A549 (cell line): ENCODE data around the gene PDGFD. TPM values are rescaled to one million over a fixed set of nuclear protein-coding genes. Genes with fewer than 3 reads are reported as not detected.

Experiments
- ATAC-seq, 2 experiments: fragments of 200-7000 bp in 1 of 2; fragments of >200 bp in 1 of 2; cut with Nextera tagmentation in 1 of 2; cut with Tn5 transposase in 1 of 2; 3 replicates each; pipeline versions ENCODE4 v1.8.0 to v1.9.1; 2018 to 2020; ENCODE audit warnings: mild to moderate bottlenecking in 1 of 2, moderate library complexity in 1 of 2
- CTCF ChIA-PET: fragments of 300-600 bp; sonication (Branson Sonifier 250); formaldehyde crosslinking; extraction: SDS; loops from one replicate; lab custom pipeline; 2021; ENCODE audit warnings: antibody characterized with exemption, inconsistent platforms; lab: Yijun Ruan, JAX
- POLR2A ChIA-PET: fragments of 350-600 bp; formaldehyde crosslinking; extraction: SDS; loops from one replicate; lab custom pipeline; 2021; ENCODE audit warnings: antibody characterized with exemption, inconsistent platforms; lab: Yijun Ruan, JAX
- DNase-seq, 2 experiments: peaks; one replicate each; pipeline versions ENCODE4 v3.0.0 to v3.0.0-alpha.2; 2011 to 2016; ENCODE audit warnings: low read depth in 1 of 2, low spot score in 1 of 2
- FAIRE-seq: peaks from 2 replicates; lab custom pipeline; 2011; peaks lifted over from hg19 to GRCh38; lab: Jason Lieb, UNC
- H3K27ac ChIP-seq, 2 experiments: fragments of >200 bp; sonication (Bioruptor Twin); formaldehyde crosslinking; 3 replicates each; pipeline ENCODE4 v1.5.1; 2016 to 2017
- H3K4me1 ChIP-seq: fragments of >200 bp; sonication (Bioruptor Twin); formaldehyde crosslinking; 3 replicates; pipeline ENCODE4 v1.6.1; 2016
- H3K4me2 ChIP-seq: fragments of >200 bp; sonication (Bioruptor Twin); formaldehyde crosslinking; 3 replicates; pipeline ENCODE4 v1.6.1; 2016
- H3K4me3 ChIP-seq: fragments of >200 bp; sonication (Bioruptor Twin); formaldehyde crosslinking; 3 replicates; pipeline ENCODE4 v1.5.1; 2016
- H3K9me3 ChIP-seq: fragments of >200 bp; sonication (Bioruptor Twin); formaldehyde crosslinking; 3 replicates; pipeline ENCODE4 v1.6.1; 2016
- CBX2 ChIP-seq: fragments of 200-600 bp; sonication (generic); IDR thresholded peaks from 2 replicates; pipeline ENCODE4 v1.6.1; 2016; ENCODE audit warnings: low read depth, mild to moderate bottlenecking, borderline replicate concordance
- CEBPB ChIP-seq, 2 experiments: fragments of >200 bp in 1 of 2; sonication (Bioruptor Twin) in 1 of 2; formaldehyde crosslinking in 1 of 2; IDR thresholded peaks; 2 replicates each; pipeline ENCODE4 v1.6.1; 2012 to 2016
- CHD2 ChIP-seq: fragments of 150-350 bp; IDR thresholded peaks from 2 replicates; pipeline ENCODE4 v1.6.1; 2014; ENCODE audit warnings: low read length; ENCODE audit not compliant: partially characterized antibody
- EHF ChIP-seq: fragments of 250-450 bp; sonication (Bioruptor Pico); IDR thresholded peaks from 2 replicates; pipeline ENCODE4 v1.5.0; 2020; ENCODE audit warnings: mild to moderate bottlenecking
- FOSB ChIP-seq: fragments of 250-450 bp; sonication (Bioruptor Pico); IDR thresholded peaks from 2 replicates; pipeline ENCODE4 v1.5.0; 2020; ENCODE audit warnings: mild to moderate bottlenecking, moderate library complexity
- HEYL ChIP-seq: fragments of 250-450 bp; sonication (Bioruptor Pico); IDR thresholded peaks from 2 replicates; pipeline ENCODE4 v1.8.0; 2021; ENCODE audit warnings: mild to moderate bottlenecking, moderate library complexity
- HOXA7 ChIP-seq: fragments of 250-450 bp; sonication (Bioruptor Pico); IDR thresholded peaks from 2 replicates; pipeline ENCODE4 v1.5.0; 2020; ENCODE audit warnings: mild to moderate bottlenecking, moderate library complexity
- HOXB5 ChIP-seq: fragments of 250-450 bp; sonication (Bioruptor Pico); IDR thresholded peaks from 2 replicates; pipeline ENCODE4 v1.5.0; 2020; ENCODE audit warnings: mild to moderate bottlenecking, moderate library complexity
- JUNB ChIP-seq: fragments of >200 bp; sonication (Bioruptor Twin); formaldehyde crosslinking; IDR thresholded peaks from 2 replicates; pipeline ENCODE4 v1.6.1; 2016
- KDM5A ChIP-seq: fragments of 200-600 bp; sonication (generic); IDR thresholded peaks from 2 replicates; pipeline ENCODE4 v1.6.1; 2016; ENCODE audit warnings: antibody characterized with exemption, mild to moderate bottlenecking
- MAZ ChIP-seq: fragments of 150-350 bp; IDR thresholded peaks from 2 replicates; pipeline ENCODE4 v1.6.1; 2014; ENCODE audit warnings: antibody characterized with exemption, low read depth, low read length, borderline replicate concordance
- MYC ChIP-seq: IDR thresholded peaks from 2 replicates; pipeline ENCODE4 v1.6.1; 2012; ENCODE audit warnings: mild to moderate bottlenecking, inconsistent platforms, low read length, improper control_type of control experiment, borderline replicate concordance
- NR3C1 ChIP-seq: fragments of >200 bp; sonication (Bioruptor Twin); formaldehyde crosslinking; IDR thresholded peaks from 3 replicates; pipeline ENCODE4 v1.6.1; 2017
- PHF8 ChIP-seq: fragments of 200-600 bp; sonication (generic); IDR thresholded peaks from 2 replicates; pipeline ENCODE4 v1.6.1; 2016; ENCODE audit warnings: low read depth, mild to moderate bottlenecking, antibody characterized with exemption, moderate library complexity, borderline replicate concordance
- POLR2A ChIP-seq: IDR thresholded peaks from 2 replicates; pipeline ENCODE4 v1.6.1; 2012; ENCODE audit warnings: mild to moderate bottlenecking, low read length
- POLR2AphosphoS2 ChIP-seq: conservative IDR thresholded peaks from 2 replicates; pipeline ENCODE4 v1.6.1; 2012; ENCODE audit warnings: low read length, improper control_type of control experiment, inconsistent platforms
- RAD21 ChIP-seq, 2 experiments: fragments of >200 bp in 1 of 2; sonication (Bioruptor Twin) in 1 of 2; formaldehyde crosslinking in 1 of 2; IDR thresholded peaks in 1 of 2; conservative IDR thresholded peaks in 1 of 2; 2 replicates in 1 of 2; 3 replicates in 1 of 2; pipeline ENCODE4 v1.6.1; 2012 to 2018; ENCODE audit warnings: inconsistent platforms in 1 of 2
- RFX5 ChIP-seq: fragments of 450-650 bp; IDR thresholded peaks from 2 replicates; pipeline ENCODE4 v1.7.1; 2014; ENCODE audit warnings: antibody characterized with exemption, mild to moderate bottlenecking, moderate library complexity
- RNF2 ChIP-seq: fragments of 200-600 bp; sonication (generic); IDR thresholded peaks from 2 replicates; pipeline ENCODE4 v1.6.1; 2016; ENCODE audit warnings: low read depth, mild to moderate bottlenecking, antibody characterized with exemption, moderate library complexity, borderline replicate concordance
- SMC3 ChIP-seq: fragments of >200 bp; sonication (Bioruptor Twin); formaldehyde crosslinking; IDR thresholded peaks from 3 replicates; pipeline ENCODE4 v1.6.1; 2018; ENCODE audit warnings: inconsistent platforms
- TFCP2L1 ChIP-seq: fragments of 250-450 bp; sonication (Bioruptor Pico); IDR thresholded peaks from 2 replicates; pipeline ENCODE4 v1.5.0; 2021; ENCODE audit warnings: mild to moderate bottlenecking
- TP53 ChIP-seq: fragments of 250-450 bp; sonication (Bioruptor Pico); IDR thresholded peaks from 2 replicates; pipeline ENCODE4 v1.5.0; 2021; ENCODE audit warnings: mild to moderate bottlenecking, moderate library complexity
- ZNF302 ChIP-seq: fragments of 250-450 bp; sonication (Bioruptor Pico); IDR thresholded peaks from 2 replicates; pipeline ENCODE4 v1.9.0; 2021; ENCODE audit warnings: inconsistent platforms, mild to moderate bottlenecking, moderate library complexity
- ZSCAN20 ChIP-seq: fragments of 250-450 bp; sonication (Bioruptor Pico); IDR thresholded peaks from 2 replicates; pipeline ENCODE4 v1.8.0; 2022; ENCODE audit warnings: mild to moderate bottlenecking, moderate library complexity
- WGBS: methylation state at CpG from one replicate; pipeline ENCODE4 v1.1.6; 2017; ENCODE audit errors: missing lambda C conversion rate; 5-methylcytosine and 5-hydroxymethylcytosine counted together
- polyA plus RNA-seq, 4 experiments: library from polyadenylated mRNA; depleted of rRNA in 3 of 4; stranded (reverse); fragments of >200 nt; fragmentation: RNase III in 1 of 4; extraction: RNeasy Plus Mini Kit Qiagen cat#74134 plus additional on column Dnase treatment in 1 of 4; gene quantifications; 2 replicates in 3 of 4; 3 replicates in 1 of 4; pipeline ENCODE4 v1.2.3, GENCODE V29; 2011 to 2017
- TF ChIP-seq, protein P1 (sequence below): IDR thresholded peaks from 2 replicates; pipeline ENCODE4 v1.6.1; 2012
- TF ChIP-seq, protein P2 (sequence below): IDR thresholded peaks from 2 replicates; pipeline ENCODE4 v1.6.1; 2012
- TF ChIP-seq, protein P3 (sequence below): fragments of 200-600 bp; sonication (generic); IDR thresholded peaks from 2 replicates; pipeline ENCODE4 v1.6.1; 2016; ENCODE audit warnings: antibody characterized with exemption, mild to moderate bottlenecking, moderate library complexity
- TF ChIP-seq, protein P4 (sequence below): fragments of >200 bp; sonication (Bioruptor Twin); formaldehyde crosslinking; IDR thresholded peaks from 3 replicates; pipeline ENCODE4 v1.5.1; 2016
- TF ChIP-seq, protein P5 (sequence below): fragments of 250-450 bp; sonication (Bioruptor Pico); IDR thresholded peaks from 2 replicates; pipeline ENCODE4 v1.5.0; 2020; ENCODE audit warnings: low read depth, mild to moderate bottlenecking, moderate library complexity
- TF ChIP-seq, protein P6 (sequence below): fragments of >200 bp; sonication (Bioruptor Twin); formaldehyde crosslinking; IDR thresholded peaks from 2 replicates; pipeline ENCODE4 v1.6.1; 2016
- TF ChIP-seq, protein P7 (sequence below): IDR thresholded peaks from 2 replicates; pipeline ENCODE4 v1.6.1; 2012; ENCODE audit warnings: low read depth, borderline replicate concordance

PDGFD gene
- polyA plus RNA-seq, 2 of the 4 experiments (the other 2 are of a cell fraction) = 11.1 to 29.7 TPM

DNA sequence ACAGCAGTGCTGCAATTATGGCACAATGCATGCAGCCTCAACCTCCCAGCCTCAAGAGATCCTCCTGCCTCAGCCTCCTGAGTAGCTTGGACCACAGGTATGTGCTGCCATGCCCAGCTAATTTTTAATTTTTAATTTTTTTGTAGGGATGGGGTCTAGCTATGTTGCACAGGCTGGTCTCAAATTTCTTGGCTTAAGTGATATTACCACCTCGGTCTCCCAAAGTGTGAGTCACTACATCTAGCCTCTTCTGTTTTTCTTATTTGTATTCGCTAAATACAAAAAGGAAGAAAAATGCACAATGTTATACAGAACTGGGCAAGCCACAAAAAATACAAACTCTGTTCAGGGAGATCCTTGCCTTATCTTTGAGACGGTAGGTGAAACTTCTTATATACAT lies 65.4 kb downstream of the PDGFD start:
- ChIA-PET POLR2A (no interaction called here), CTCF (interaction anchor here (0.7 kb wide), 1 partner anchor 1072 kb away, joined by 3 read pairs; no protein-coding TSS in a partner anchor)
- H3K27ac ChIP-seq = no peak overlapping the region
- FAIRE-seq = no peak
- no peak for DNase-seq
- H3K9me3 ChIP-seq = no peaks in the 10 kb centered on the region
- H3K4me2 ChIP-seq = 0 out of 3 replicates have a peak overlapping the region, but pooled peaks have one; percentile 6
- H3K4me3 ChIP-seq = no peak overlapping the region
- ATAC-seq = no peak
- TF ChIP-seq FOSB = no peak
- no peak for TF ChIP-seq ZSCAN20 (CRISPR knock-in tag)
- TF ChIP-seq NR3C1 = no peak
- TF ChIP-seq, protein P1, sequence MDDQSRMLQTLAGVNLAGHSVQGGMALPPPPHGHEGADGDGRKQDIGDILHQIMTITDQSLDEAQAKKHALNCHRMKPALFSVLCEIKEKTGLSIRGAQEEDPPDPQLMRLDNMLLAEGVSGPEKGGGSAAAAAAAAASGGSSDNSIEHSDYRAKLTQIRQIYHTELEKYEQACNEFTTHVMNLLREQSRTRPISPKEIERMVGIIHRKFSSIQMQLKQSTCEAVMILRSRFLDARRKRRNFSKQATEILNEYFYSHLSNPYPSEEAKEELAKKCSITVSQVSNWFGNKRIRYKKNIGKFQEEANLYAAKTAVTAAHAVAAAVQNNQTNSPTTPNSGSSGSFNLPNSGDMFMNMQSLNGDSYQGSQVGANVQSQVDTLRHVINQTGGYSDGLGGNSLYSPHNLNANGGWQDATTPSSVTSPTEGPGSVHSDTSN = no peak
- TF ChIP-seq KDM5A = no peak
- TF ChIP-seq MAZ = no peak
- no peak for TF ChIP-seq HOXA7
- TF ChIP-seq EHF = no peak
- no peak for TF ChIP-seq RAD21 (conservative IDR thresholded peaks at IDR 0.05 in 1 of 2, IDR thresholded peaks at IDR 0.05 in 1 of 2)
- TF ChIP-seq ZNF302 = no peak
- no peak for TF ChIP-seq CBX2
- TF ChIP-seq CHD2 = no peak
- TF ChIP-seq PHF8 = no peak
- TF ChIP-seq CEBPB (IDR thresholded peaks at IDR 0.05) = no peak
- TF ChIP-seq, protein P2, sequence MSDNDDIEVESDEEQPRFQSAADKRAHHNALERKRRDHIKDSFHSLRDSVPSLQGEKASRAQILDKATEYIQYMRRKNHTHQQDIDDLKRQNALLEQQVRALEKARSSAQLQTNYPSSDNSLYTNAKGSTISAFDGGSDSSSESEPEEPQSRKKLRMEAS = no peak
- TF ChIP-seq, protein P3, sequence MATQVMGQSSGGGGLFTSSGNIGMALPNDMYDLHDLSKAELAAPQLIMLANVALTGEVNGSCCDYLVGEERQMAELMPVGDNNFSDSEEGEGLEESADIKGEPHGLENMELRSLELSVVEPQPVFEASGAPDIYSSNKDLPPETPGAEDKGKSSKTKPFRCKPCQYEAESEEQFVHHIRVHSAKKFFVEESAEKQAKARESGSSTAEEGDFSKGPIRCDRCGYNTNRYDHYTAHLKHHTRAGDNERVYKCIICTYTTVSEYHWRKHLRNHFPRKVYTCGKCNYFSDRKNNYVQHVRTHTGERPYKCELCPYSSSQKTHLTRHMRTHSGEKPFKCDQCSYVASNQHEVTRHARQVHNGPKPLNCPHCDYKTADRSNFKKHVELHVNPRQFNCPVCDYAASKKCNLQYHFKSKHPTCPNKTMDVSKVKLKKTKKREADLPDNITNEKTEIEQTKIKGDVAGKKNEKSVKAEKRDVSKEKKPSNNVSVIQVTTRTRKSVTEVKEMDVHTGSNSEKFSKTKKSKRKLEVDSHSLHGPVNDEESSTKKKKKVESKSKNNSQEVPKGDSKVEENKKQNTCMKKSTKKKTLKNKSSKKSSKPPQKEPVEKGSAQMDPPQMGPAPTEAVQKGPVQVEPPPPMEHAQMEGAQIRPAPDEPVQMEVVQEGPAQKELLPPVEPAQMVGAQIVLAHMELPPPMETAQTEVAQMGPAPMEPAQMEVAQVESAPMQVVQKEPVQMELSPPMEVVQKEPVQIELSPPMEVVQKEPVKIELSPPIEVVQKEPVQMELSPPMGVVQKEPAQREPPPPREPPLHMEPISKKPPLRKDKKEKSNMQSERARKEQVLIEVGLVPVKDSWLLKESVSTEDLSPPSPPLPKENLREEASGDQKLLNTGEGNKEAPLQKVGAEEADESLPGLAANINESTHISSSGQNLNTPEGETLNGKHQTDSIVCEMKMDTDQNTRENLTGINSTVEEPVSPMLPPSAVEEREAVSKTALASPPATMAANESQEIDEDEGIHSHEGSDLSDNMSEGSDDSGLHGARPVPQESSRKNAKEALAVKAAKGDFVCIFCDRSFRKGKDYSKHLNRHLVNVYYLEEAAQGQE = no peak
- TF ChIP-seq, protein P4, sequence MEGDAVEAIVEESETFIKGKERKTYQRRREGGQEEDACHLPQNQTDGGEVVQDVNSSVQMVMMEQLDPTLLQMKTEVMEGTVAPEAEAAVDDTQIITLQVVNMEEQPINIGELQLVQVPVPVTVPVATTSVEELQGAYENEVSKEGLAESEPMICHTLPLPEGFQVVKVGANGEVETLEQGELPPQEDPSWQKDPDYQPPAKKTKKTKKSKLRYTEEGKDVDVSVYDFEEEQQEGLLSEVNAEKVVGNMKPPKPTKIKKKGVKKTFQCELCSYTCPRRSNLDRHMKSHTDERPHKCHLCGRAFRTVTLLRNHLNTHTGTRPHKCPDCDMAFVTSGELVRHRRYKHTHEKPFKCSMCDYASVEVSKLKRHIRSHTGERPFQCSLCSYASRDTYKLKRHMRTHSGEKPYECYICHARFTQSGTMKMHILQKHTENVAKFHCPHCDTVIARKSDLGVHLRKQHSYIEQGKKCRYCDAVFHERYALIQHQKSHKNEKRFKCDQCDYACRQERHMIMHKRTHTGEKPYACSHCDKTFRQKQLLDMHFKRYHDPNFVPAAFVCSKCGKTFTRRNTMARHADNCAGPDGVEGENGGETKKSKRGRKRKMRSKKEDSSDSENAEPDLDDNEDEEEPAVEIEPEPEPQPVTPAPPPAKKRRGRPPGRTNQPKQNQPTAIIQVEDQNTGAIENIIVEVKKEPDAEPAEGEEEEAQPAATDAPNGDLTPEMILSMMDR = no peak
- TF ChIP-seq, protein P5, sequence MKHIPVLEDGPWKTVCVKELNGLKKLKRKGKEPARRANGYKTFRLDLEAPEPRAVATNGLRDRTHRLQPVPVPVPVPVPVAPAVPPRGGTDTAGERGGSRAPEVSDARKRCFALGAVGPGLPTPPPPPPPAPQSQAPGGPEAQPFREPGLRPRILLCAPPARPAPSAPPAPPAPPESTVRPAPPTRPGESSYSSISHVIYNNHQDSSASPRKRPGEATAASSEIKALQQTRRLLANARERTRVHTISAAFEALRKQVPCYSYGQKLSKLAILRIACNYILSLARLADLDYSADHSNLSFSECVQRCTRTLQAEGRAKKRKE (CRISPR knock-in tag) = no peak
- TF ChIP-seq, all 56 proteins: peak for 0
- WGBS = 14% methylated on average over 3 of the region's 3 CpGs
- H3K4me1 ChIP-seq = 0 out of 3 replicates have a peak, but pooled peaks cover 3% of the 10 kb centered on the region

DNA sequence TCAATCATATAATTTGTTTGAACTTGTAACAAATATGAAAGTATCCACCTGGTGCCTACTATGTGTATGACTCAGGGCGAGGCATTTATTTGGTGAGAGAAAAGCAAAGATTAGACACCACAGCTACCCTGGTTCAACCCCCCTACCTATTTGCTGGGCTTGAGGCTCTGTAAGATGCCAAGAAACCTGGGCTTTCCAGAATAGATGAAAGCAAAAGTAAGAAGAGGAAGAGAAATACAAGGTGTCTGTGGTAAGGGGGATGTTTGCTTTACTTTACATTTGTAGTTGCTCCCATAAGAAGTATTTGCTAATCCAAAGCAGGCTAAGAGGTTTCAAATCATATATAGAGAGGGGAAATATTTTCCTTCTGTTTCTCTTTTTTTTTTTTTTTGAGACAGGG lies 65.8 kb downstream of the PDGFD start:
- CTCF ChIA-PET = interaction anchor here (0.7 kb wide), 1 partner anchor 1072 kb away, joined by 3 read pairs; no protein-coding TSS in a partner anchor
- 85% methylated on average over 1 of the region's 1 CpG for WGBS
- Histone ChIP-seq H3K9me3 (no peaks in the 10 kb centered on the region), H3K4me3 (no peak overlapping the region), H3K4me2 (0 out of 3 replicates have a peak overlapping the region, but pooled peaks have one; percentile 6), H3K4me1 (0 out of 3 replicates have a peak, but pooled peaks cover 3% of the 10 kb centered on the region), H3K27ac (no peak overlapping the region)
- FAIRE-seq (no peak), ATAC-seq (no peak), DNase-seq (no peak)
- POLR2A ChIA-PET = no interaction called here
- no peak for TF ChIP-seq HOXB5 (CRISPR knock-in tag)
- no peak for TF ChIP-seq TP53 (CRISPR knock-in tag)
- no peak for TF ChIP-seq RNF2
- TF ChIP-seq JUNB = no peak
- no peak for TF ChIP-seq POLR2A
- TF ChIP-seq, protein P5 (CRISPR knock-in tag) = no peak
- TF ChIP-seq, protein P6, sequence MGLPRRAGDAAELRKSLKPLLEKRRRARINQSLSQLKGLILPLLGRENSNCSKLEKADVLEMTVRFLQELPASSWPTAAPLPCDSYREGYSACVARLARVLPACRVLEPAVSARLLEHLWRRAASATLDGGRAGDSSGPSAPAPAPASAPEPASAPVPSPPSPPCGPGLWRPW = no peak
- TF ChIP-seq SMC3 = no peak
- no peak for TF ChIP-seq HEYL (CRISPR knock-in tag)
- TF ChIP-seq TFCP2L1 (CRISPR knock-in tag) = no peak
- TF ChIP-seq POLR2AphosphoS2 = no peak
- no peak for TF ChIP-seq MYC
- no peak for TF ChIP-seq RFX5
- TF ChIP-seq, protein P7, sequence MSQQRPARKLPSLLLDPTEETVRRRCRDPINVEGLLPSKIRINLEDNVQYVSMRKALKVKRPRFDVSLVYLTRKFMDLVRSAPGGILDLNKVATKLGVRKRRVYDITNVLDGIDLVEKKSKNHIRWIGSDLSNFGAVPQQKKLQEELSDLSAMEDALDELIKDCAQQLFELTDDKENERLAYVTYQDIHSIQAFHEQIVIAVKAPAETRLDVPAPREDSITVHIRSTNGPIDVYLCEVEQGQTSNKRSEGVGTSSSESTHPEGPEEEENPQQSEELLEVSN = no peak
